Right atrium auricular region (tissue), 2 donors: ENCODE results near the gene C9orf43. TPM values are rescaled to one million over a fixed set of nuclear protein-coding genes. Genes with fewer than 3 reads are reported as not detected.

Source experiments
- DNase-seq: peaks from one replicate; pipeline ENCODE4 v3.0.0-alpha.2; 2019; ENCODE audit warnings: low spot score
- H3K27ac ChIP-seq, 2 donors: fragments of 200-600 bp; sonication (generic); 1 replicate in 1 of 2; 2 replicates in 1 of 2; pipeline ENCODE4 v1.5.1; 2016 to 2019
- H3K27me3 ChIP-seq, 2 donors: fragments of 200-600 bp; sonication (generic); one replicate each; pipeline versions ENCODE4 v1.5.1 to v1.6.0; 2017 to 2019
- H3K36me3 ChIP-seq: fragments of 200-600 bp; sonication (generic); one replicate; pipeline ENCODE4 v1.5.1; 2016
- H3K4me1 ChIP-seq, 2 donors: fragments of 200-600 bp; sonication (generic); one replicate each; pipeline versions ENCODE4 v1.5.1 to v1.6.0; 2017 to 2019
- H3K4me3 ChIP-seq, 2 donors: fragments of 200-600 bp; sonication (generic); 1 replicate in 1 of 2; 2 replicates in 1 of 2; pipeline ENCODE4 v1.5.1; 2017 to 2019; ENCODE audit warnings: mild to moderate bottlenecking in 1 of 2, moderate library complexity in 1 of 2
- H3K9me3 ChIP-seq, 2 donors: fragments of 200-600 bp; sonication (generic); one replicate each; pipeline ENCODE4 v1.5.1; 2019
- CTCF ChIP-seq, 2 donors: fragments of 200-600 bp; sonication (generic); IDR thresholded peaks; one replicate each; pipeline ENCODE4 v1.5.1; 2019; ENCODE audit warnings: antibody characterized with exemption in 2 of 2
- total RNA-seq, 2 donors: library from RNA; depleted of rRNA; stranded (reverse); fragments of >200 nt; gene quantifications; one replicate each; pipeline ENCODE4 v1.1.0, GENCODE V29; 2016

Gene C9orf43
- total RNA-seq, 2 donors from 2014 or later: not detected

DNA sequence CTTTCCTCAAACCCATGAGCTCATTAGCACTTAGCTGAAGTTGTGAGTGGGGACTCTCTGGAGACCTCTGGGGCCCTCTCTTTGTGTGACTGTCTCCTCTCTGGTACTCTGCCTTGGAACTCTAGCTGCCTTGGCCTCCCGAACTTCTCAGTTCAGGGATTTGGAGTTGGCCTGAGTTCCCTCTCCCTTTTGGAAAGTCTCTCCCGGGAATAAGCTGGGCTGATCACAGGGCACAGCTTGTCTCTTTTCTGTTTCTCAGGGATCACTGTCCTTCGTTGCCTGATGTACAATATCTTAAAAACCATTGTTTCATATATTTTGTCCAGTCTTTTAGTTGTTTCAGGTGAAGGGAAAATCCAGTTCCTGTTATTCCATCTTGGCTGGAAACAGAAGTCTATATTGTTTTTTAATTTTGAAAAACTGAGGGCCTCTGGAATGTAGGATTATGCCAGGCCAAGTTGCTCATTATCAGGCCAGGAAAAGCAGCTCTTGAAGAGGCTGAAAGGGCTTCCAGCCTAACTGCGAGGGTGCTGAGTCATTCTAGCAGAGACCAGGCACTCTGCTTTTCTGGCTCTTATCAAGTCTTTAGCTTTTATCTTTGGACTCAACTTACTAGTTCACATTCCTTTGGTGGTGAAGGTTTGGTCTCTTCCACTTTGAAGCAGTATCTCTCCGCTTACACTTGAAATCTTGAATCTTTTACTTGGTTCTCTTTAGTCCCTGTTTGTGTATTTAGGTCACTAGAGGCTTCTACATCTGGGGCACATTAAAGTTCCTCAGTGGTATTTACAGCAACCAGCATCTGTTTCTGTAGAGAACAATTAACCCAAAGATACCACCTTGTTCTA, 44.6 kb downstream of the C9orf43 start:
- Histone ChIP-seq H3K4me3 (no peak overlapping the region), H3K9me3 (no peaks in the 10 kb centered on the region), H3K27ac (peak overlapping the region; percentile 87 to 88), H3K4me1 (peaks cover 0 to 34% of the 10 kb centered on the region in 2 donors), H3K36me3 (no peaks in the 10 kb centered on the region), H3K27me3 (no peaks in the 10 kb centered on the region)
- no peak for TF ChIP-seq CTCF (IDR thresholded peaks at IDR 0.05)
- peak; percentile 77 for DNase-seq

DNA sequence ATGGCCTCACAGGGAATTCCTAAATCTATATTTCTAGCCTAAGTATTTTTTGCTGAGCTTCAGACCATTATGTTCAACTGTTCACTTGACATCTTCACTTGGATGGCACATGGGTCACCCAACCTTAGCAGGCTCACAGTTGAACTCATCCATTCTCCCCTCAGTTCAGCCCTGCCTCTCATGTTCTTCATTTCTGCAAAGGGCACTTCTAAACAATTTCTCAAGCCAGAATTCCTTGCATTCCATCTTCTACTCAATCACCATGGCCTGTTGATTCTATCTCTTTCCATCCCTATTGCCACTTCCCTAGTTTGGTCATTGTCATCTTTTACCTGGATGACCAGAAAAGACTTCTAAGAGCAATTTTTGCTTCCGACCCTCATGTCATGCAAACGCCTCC, 45.7 kb downstream of the C9orf43 start:
- no peak for TF ChIP-seq CTCF (IDR thresholded peaks at IDR 0.05)
- peak; percentile 42 for DNase-seq
- H3K36me3 ChIP-seq: no peaks in the 10 kb centered on the region
- no peak overlapping the region for H3K4me3 ChIP-seq
- peaks cover 0 to 34% of the 10 kb centered on the region in 2 donors for H3K4me1 ChIP-seq
- H3K27me3 ChIP-seq: no peaks in the 10 kb centered on the region
- no peaks in the 10 kb centered on the region for H3K9me3 ChIP-seq
- peak overlapping the region; percentile 87 to 88 for H3K27ac ChIP-seq

- Histone ChIP-seq H3K27me3 (no peaks in the 10 kb centered on the region), H3K4me3 (no peak overlapping the region), H3K27ac (peak overlapping the region; percentile 74 to 89), H3K4me1 (peaks cover 0 to 19% of the 10 kb centered on the region in 2 donors), H3K9me3 (no peaks in the 10 kb centered on the region), H3K36me3 (no peaks in the 10 kb centered on the region)
- peak; percentile 50 for DNase-seq
- TF ChIP-seq CTCF (IDR thresholded peaks at IDR 0.05): no peak
These were observed 50.7 kb downstream of the C9orf43 start for GRCh38 chr9:113461285-113461684.

GRCh38 chr9:113461943-113462342, 51.4 kb downstream of the C9orf43 start:
- no peak for DNase-seq
- Histone ChIP-seq H3K27ac (peak overlapping the region; percentile 74 to 89), H3K27me3 (no peaks in the 10 kb centered on the region), H3K4me3 (no peak overlapping the region), H3K36me3 (no peaks in the 10 kb centered on the region), H3K9me3 (no peaks in the 10 kb centered on the region), H3K4me1 (peaks cover 0 to 15% of the 10 kb centered on the region in 2 donors)
- no peak for TF ChIP-seq CTCF (IDR thresholded peaks at IDR 0.05)

GRCh38 chr9:113462781-113463286, 52.3 kb downstream of the C9orf43 start:
- Histone ChIP-seq H3K4me1 (peaks cover 0 to 10% of the 10 kb centered on the region in 2 donors), H3K4me3 (peak overlapping the region; percentile 43 to 51), H3K36me3 (no peaks in the 10 kb centered on the region), H3K27ac (peak overlapping the region; percentile 74 to 89), H3K27me3 (no peaks in the 10 kb centered on the region), H3K9me3 (no peaks in the 10 kb centered on the region)
- no peak for TF ChIP-seq CTCF (IDR thresholded peaks at IDR 0.05)
- peak; percentile 49 for DNase-seq
